HG03342 (cell line): ENCODE results near the gene ETNPPL.

ENCODE experiments used
- ATAC-seq: cut with Tn5 transposase; IDR thresholded peaks from one replicate; pipeline ENCODE4 v1.9.1; 2021; ENCODE audit warnings: mild to moderate bottlenecking, moderate library complexity; ENCODE audit not compliant: unreplicated experiment

ETNPPL gene

DNA sequence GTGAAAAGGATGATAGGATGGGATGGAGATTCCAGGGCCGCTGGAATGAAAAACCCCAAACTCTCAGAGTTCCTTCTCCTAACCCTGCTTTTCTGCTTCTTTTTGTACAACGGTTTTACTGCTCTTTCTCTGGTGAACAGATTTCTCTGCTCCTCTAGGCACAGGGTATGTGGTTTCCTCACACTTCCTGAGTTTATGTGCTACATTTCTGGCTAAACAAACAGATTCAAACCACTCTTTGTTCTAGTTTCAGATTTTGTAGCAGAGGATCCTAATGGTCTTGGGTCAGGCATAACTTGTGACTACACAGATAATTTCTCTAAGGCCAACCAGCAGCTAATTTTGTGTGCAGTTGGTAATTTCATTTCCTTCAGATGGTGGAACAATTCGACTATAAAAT, 59.9 kb downstream of the ETNPPL start:
- no peak for ATAC-seq

DNA sequence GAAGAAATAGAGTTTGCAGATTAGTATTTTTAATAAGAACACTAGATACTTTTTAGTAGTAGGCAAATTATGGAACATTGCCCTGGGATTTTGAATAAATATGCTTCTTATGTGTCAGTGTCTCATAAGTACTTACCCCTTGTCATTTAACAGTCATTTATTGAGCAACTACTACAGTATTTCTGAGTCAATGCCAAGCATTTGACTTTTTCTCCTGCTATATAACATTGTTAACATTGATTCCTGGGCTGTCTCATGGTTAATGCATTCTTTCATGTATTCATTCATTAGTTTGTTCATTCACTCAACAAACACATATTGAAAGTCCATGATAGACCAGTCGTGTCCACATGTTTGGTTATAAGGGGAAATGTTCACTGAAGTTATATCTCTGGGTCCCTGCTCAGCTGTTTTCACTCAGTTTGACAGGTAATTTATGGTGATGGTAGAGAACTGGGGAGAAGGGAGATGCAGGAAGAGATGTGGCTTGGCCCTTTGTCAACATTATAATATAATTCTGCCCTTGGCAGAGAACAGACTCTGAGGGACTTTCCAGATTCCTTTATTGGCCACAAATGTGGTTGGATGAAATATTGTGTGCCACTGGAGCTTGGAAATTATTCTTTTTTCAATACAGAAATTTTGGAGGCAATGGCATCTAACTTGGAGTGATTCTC, 62.6 kb downstream of the ETNPPL start:
- no peak for ATAC-seq

DNA sequence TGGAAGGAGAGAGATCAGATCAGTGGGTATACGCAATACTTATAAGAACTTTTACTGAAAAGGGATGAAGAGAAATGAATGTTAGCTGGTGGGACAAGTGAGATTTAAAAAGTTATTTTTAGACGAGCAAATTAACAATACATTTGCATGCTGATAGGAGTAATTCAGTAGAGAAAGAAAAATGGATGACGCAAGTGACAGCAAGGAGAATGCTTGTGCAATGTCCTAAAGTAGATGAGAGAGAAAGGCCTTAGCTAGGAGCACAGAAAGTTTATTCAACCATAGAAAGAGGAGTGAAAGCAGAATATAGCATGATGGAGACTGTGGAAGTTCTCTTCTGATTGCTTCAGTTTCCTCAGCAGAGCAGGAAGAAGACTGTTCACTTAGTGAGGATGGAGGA, 66.7 kb downstream of the ETNPPL start:
- no peak for ATAC-seq

DNA sequence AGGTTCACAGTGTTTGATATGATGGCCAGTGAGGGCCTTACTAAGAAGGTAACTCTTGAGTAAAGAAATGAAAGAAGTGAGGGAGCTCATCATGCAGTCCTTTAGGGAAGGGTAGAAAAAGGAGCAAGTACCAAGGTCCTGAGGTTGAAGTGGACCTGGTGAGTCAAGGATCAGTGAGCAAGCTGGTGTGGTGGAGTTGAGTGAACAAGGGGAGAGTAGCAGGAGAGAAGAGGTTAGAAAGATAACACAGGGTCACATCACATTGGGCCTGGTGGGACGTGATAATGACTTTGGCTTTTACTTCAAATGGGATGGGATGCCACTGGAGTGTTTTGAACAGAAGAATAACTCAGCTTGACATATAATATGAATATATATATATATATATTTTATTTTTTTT, 67.8 kb downstream of the ETNPPL start:
- ATAC-seq: no peak

DNA sequence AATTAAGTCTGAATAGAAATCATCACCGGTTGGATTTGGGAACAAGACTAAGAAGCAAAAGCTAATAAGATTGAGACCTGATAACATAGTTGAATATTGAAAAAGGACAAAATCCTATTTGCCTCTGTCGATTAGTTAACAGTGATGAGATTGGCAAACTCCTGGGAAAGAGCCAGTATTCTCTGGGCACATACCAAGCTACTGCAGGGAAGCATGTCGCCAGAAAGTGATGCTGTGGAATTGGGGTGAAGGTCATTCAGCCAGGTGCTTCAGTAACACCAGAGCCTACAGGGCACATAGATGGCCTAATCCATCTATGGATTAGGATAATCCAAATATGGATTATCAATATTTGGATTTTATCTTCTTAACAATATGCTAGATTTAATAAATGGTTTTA, 68.4 kb downstream of the ETNPPL start:
- no peak for ATAC-seq

DNA sequence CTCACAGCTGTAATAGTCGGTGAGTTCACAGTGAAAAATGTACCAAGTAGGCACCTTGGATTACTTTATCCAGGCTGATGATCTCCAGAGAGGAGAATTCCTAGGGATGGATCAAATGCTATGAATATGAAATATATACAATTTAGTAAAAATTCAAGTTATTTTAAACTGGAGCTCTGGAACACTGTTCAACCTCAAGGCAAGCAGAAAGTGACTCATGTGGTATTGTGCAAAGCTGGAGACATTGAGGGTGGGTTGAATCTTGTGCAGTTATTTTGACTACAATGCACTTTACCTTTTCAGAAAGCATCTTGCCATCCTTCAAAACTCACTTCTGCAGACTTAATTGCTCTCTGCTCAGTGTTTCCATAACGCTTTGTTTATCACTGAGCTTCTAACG, 69.0 kb downstream of the ETNPPL start:
- ATAC-seq: no peak

DNA sequence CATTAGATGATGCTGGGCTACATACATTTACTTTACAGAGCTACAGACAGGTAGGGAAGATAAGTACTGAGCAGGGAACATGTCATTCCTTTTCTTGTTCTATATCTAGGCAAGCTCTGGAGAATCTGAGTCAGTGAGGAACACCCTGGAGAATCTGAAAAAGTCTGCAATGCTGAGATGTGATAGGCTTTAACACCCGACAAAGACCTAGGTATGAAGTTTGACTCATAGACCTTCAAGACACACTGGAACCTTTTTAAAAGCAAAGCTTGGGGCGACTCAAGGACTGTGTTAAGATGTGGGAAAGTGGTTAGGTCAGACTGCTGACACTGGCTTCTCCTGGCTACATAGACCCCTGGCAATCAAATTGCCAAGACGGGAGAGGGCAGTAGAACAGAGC, 69.6 kb downstream of the ETNPPL start:
- ATAC-seq: no peak
